Fibroblast of pulmonary artery (primary cell): Measurements from ENCODE around the gene SPRR2F.

Source experiments
- DNase-seq: peaks from one replicate; pipeline ENCODE4 v3.0.0-alpha.2; 2010; ENCODE audit warnings: low read depth
- H3K4me3 ChIP-seq: replicated peaks from 2 replicates; pipeline ENCODE4 v1.5.1; 2011; ENCODE audit warnings: low read depth, mild to moderate bottlenecking, control low read depth, low read length, moderate library complexity
- CTCF ChIP-seq: IDR thresholded peaks from 2 replicates; pipeline ENCODE4 v1.5.1; 2011; ENCODE audit warnings: mild to moderate bottlenecking, control low read depth, low read length, inconsistent platforms; ENCODE audit errors: missing control alignments

Gene SPRR2F

GRCh38 chr1:153100245-153100644, 13.1 kb downstream of the SPRR2F start:
- TF ChIP-seq CTCF = no peak
- DNase-seq = peak; percentile 40
- no peak overlapping the region for H3K4me3 ChIP-seq

- TF ChIP-seq CTCF = no peak
- no peak overlapping the region for H3K4me3 ChIP-seq
Measured at GRCh38 chr1:153099461-153100045, 13.8 kb downstream of the SPRR2F start.

DNA sequence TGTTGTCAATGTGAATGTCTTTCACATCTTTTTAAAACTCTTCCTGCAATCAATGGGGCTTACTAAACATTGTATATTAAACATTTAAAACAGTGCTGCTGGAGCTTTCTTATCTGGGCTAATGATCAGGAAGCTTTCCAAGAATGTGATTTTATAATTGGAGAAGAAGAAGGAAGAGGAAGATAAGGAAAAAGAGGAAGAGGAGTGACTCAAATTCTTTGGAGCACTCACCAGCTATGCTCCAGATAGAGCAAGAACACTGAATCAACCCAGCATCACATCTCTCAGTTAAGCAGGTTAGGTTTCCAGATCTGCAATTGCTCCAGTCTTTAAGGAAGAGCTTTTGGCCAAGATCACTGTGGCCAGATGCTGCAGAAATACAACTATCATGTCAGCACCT, 17.6 kb downstream of the SPRR2F start:
- no peak for DNase-seq
- H3K4me3 ChIP-seq = no peak overlapping the region
- no peak for TF ChIP-seq CTCF

More at GRCh38 chr1:153099461-153100045, 13.8 kb downstream of the SPRR2F start:
- no peak for DNase-seq

DNA sequence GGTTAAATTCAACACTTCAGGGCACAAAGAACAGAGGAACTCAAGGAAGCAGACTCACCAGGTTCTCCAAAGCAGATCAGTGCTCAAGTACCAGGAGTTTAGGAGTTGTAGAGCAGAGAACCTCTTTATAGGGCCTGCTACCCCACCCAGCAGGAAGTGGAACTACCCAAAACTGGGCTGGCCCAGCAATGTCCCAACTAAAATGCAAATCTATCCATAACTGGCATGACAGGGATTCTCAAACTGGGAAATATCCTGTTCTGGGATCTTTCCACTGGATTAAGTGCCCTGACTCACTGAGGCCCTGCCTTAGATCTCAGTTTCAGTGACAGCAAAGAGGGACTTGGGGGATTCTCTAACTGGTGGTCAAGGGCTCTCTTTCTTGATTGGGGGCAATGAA, 18.9 kb downstream of the SPRR2F start, which contains the start of gene SPRR2E:
SPRR2E (minus strand) TSS at position 101 of the 400 bp plus-strand sequence. CDS start 775 bp downstream, outside the sequence.
- TF ChIP-seq CTCF = no peak
- H3K4me3 ChIP-seq = no peak within 1 kb of the TSS
- no peak for DNase-seq

DNA sequence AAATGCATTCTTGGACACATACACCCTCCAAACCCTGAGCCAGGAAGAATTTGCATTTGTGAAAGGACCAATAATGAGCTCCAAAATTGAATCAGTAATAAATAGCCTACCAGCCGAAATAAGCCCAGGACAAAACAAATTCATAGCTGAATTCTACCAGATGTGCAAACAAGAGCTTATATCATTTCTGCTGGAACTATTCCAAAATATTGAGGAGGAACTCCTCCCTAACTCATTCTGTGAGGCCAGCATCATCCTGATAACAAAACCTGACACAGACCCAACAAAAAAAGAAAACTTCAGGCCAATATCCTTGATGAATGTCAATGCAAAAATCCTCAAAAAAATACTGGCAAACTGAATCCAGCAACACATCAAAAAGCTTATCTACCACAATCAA, 25.7 kb downstream of the SPRR2F start:
- no peak for TF ChIP-seq CTCF
- no peak overlapping the region for H3K4me3 ChIP-seq
- no peak for DNase-seq

DNA sequence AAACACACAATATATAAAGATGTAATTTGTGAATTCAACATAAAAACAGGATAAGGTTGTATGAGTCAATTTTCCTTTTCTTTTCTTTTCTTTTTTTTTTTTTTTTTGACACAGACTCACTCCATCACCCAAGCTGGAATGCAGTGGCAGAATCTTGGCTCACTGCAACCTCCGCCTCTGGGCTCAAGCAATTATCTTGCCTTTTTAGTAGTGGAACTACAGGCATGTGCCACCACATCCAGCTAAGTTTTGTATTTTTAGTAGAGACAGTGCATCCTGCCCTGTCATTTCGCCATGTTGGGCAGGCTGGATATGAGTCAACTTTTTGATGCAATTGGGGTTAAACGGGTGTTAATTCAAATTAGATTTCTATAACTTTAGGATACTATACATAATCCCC, 31.6 kb downstream of the SPRR2F start:
- no peak for TF ChIP-seq CTCF
- no peak for DNase-seq
- H3K4me3 ChIP-seq = no peak overlapping the region
